Activated T-cell treated with anti-CD3 and anti-CD28 coated beads, Interleukin-2, amount 50 U/mL, for 48 hours (primary cell): ENCODE measurements around the gene KRT4.

Experiments used
- DNase-seq, 2 experiments: peaks; one replicate each; pipeline ENCODE4 v3.0.0-alpha.2; 2020

Gene KRT4

DNA sequence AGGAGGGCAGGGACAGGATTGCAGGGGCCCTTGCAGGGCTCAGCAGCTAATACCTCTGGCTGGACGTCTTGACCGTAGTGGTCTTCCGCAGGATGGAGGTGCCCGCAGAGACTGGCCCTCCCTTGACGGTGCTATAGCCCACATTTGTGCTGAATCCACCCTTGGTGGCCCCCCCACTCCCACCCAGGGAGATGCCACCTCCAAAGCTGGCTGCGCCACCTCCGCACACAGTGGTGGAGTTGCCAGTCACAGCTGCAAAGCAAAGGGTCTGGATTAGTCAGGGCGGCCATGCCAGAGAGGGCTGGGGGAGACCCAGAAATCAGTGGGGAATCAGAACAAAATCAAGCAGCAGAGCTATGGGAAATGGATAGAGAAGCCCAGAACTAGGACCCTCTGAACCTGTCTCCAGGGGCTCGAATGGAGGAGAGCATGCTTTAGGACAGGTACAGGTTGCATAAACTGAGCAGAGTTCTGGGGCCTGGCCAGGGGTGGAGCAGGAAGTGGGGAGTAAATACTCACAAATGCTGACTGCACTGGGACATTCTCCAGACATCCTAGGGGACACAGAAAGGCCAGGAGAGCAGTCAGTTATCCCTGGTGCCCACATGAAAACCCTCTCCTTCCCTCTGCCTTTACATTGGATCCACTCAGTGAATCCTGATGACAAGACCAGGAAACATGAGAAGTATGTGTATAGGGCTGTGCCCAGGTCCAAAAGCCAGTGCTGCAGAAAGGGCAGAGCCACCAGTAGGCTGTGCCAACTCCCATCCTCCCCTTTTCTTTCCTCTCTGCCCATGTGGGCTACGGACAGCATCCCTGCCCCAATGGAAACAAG is 8.1 kb upstream of the KRT4 start:
- no peak for DNase-seq

DNA sequence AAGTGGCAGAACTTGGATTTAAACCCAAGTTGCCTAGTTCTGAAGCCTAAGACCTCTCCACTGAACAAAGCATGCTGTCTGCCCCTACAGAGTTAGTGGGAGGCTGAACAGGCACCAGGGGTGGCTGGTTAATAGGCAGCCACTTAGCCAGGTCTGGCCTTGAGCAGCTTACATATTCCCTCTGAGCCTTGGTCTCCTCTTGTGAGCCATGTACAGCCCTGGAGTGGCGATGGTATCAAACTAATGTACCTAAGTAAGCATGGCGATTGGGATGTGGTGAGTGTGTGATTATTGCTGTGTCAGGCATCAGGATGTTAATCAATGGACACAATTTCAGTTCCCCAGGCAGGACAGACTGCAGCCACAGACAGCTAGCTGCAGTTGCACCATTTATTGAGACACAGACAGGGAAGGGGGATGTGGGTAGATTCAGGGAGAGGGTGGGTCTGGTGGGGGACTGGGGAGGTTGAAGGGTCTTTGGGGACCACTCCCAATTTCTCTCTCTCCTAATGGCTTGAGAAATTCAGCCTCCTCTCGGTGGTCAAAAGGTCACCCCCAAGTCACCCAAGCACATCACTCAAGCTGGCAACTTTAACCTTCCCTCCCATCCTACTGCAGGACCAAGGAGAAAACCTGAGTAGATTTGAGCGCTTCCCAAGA is 7.3 kb upstream of the KRT4 start:
- DNase-seq = no peak

DNA sequence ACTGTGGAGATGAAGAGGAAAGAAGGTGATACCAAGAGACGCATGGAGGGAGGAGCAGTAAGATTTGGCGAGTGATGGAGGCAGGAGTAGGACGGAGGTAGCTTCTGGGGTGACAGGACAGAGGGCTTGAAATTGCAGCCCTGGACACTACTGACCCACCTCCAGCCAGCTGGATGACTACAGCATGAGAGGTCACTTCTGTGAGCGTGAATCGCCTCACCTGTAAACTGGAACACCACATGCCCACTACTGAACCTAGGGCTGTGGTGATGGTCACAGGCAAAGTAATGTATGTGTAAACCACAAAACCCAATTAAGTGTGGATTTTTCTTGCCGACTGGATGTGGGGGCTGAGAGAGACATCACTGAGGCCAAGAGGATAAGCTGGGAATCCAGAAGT is 6.6 kb upstream of the KRT4 start:
- no peak for DNase-seq

DNA sequence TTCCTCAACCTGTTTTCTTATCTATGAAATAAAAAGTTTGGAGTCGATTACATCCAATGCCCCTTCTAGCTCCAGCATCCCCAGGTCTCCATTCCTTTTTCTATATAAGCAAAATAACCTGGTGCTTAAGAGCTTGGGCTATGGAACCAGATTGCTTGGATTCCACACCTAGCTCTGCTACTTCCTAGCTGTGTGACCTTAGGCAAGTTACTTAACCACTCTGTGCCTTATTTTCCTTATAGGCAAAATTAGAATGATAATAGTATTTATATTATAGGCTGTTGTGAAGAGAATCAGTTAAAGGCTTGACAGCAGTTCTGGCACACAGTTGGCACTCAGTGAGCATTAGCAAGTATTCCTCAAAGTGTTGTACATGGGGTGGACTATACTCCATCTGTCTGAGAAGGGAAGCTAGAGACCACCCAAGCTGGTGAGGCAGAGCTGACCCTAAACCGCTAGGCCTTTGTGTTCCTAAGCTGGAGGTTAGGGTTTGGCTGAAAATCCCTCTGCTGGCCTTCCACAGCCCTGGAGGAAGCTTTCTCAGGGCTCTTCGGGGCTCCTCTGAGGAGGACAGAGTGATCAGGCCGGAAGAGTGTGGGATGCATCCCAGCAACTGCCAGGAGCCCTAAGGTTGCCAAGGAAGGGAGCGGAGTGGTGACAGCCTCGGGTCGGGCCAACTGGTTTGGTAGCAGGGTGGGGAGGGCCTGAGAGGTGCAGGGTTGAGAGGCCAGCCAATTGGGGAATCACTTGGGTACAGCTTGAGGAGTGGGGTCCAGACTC is 6.0 kb upstream of the KRT4 start:
- DNase-seq = no peak

DNA sequence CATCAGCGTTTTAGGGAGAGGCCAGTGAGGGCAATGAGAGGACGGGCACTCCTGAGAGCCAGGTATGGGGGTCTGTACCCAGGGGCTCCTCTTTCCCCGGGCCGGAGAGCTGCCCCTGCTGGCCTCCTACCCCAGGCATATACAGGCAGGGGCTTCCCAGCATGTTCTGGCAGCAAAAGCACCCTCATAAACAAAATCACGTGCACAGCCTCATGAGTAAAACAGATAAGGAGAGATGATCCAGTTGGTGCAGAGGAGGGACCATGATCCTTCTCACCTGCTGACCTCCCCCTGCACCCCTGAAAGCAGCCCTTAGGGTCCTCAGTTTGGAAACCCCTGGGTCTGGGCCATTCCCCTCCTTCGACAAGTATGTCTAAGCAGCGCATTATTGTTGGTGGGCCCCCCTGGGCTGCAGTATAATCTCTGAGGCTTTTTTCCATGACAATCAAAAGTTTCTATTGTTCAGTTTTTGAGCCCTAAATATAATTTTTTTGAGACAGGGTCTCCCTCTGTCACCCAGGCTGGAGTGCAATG is 5.0 kb upstream of the KRT4 start:
- no peak for DNase-seq

DNA sequence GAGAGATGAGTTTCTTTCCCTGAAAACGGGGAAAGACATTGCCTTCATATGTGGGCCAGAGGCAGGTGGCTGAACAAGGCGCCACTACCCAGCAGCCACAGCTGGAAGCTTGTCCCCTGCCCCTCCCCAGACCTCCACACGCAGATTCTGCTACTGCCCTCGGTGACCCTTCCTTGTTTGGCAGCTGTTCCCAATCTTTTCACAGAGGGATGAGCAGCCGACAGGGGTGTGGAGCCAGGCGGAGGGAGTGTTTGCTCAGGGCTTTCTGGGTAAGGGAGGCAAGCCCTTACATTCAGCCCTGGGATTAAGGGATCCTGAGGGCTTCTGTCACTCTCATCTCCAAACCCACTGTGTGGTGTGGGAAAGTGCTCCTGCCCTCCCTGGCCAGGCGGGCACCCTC is 4.5 kb upstream of the KRT4 start:
- DNase-seq = no peak

DNA sequence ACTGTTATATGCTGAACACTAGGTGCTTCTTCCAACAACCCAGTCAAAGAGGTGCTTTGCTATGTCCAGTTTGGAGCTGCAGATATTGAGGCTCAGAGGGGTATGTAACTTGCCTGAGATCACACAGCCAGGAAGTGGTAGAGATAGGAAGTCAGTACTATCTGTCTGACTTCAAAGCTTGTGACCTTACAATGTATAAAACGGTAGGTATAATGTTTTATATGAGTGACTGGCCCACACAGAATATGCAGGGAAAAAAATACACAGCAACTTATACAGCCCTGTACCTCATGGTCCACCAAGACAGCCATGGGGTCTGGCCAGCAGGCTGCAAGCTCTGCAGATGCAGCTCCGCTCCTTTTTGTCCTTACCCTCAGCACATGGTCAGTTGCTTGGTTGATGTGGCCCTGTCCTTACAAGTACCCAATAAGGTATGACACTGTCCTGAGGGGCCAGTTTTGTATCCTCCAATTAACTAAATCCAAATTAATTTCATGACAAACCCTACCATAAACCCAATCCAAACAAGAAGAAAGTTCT is 3.9 kb upstream of the KRT4 start:
- DNase-seq = no peak

DNA sequence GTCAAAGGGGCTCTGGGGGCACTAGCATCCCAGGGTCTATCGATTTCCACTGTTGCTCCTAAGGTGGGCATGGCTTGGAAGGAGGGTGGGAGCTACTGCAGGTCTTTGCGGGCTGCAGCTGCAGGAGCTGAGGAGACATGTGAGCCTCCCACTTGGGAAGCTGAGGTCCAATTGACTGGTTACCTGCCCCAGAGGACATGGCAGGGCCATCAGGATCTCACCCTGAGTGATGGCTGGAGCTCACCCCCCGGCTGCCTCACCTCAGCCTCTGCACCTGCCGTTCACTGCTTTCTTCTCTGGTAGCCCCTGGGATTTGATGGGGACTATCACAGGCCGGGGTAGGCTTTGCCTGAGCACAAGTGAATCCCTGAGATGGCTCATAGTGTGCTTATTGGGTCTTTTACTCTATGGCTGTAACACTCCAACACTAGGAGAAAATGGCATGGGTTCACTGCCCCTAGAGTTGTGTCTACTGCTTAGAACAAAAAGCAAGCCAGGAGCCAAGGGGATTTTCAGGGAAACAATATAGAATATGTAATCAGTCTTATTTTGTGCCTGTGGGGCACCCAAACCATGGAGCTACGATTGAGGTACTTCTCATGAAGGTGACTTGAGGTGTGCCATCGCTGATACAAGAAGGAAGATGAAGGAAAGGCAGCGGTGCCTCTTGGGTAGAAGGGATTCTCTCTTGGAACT is 3.2 kb upstream of the KRT4 start:
- no peak for DNase-seq

DNA sequence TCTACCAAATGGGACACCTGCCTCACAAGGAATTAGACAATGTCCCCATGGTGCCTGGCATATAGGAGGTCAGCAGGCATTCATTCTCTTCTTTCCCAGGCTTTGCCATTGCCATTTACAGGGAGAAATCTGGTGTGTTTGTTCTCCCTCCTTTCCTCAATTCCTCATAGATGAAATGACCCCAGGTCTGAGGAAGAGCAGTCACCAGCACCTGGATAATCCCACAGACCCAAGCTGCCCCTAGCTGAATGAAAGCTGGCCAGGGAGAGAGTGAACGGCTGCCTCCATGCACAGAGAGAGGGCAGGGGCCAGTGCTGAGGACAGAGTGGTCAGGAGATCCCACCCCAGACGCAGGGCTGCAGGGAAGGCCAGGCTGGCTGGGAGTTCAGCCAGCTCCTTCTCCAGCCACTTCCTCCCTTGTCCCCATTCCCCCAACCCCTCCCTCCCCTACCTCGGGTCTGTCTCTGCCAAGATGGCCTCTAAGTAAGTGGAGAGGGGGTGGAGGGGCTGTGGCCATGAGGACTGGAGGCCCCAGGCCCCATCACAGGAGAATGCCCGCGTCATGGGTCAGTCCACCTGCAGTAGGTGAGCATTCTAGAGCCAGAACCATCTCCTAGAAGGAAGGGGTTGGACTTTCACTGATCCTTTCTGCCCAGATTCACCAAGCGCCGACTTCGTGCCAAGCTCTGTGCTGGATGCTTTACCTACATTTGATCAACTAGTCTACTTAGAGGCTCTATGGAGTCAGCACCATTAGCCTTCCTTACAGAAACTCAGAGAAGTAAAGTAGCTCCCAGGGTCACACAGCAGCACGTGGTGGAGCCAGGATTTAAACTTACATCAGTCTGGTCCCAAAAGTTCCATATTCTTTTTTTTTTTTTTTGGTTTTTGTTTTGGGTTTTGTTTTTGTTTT is 2.0 kb upstream of the KRT4 start:
- no peak for DNase-seq

DNA sequence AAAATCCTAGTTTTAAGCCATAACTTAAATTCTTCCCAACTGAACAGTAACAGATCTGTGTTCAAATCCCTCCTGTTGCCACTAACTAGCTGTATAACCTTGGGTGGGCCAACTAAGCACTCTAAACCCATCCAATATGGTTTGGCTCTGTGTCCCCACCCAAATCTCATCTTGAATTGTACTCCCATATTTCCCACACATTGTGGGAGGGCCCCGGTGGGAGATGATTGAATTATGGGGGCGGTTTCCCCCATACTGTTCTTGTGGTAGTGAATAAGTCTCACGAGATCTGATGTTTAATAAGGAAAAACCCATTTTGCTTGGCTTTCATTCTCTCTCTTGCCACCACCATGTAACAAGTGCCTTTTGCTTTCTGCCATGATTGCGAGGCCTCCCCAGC is 1.2 kb upstream of the KRT4 start:
- no peak for DNase-seq

DNA sequence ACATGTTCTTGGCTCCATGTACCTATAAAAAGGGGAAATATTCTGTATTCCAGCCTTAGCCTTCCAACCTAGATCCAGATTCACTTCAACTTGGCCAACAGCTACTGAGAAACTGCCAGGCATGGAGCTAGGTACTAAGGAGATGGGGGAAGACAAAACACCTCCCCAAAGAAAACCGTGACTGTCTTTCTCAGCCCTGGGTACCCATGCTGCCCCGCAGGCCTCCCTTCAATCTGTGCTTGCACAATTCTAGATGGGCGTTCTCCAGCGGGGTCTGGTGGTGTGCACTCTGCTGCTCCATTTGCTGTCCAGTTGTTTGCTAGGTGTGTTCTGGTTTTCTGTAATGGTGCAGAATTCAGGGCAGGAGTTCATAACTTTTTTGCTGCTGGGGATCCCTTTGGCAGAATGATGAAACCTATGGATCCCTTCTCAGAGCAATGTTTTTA is 817 bp upstream of the KRT4 start:
- DNase-seq = no peak

DNA sequence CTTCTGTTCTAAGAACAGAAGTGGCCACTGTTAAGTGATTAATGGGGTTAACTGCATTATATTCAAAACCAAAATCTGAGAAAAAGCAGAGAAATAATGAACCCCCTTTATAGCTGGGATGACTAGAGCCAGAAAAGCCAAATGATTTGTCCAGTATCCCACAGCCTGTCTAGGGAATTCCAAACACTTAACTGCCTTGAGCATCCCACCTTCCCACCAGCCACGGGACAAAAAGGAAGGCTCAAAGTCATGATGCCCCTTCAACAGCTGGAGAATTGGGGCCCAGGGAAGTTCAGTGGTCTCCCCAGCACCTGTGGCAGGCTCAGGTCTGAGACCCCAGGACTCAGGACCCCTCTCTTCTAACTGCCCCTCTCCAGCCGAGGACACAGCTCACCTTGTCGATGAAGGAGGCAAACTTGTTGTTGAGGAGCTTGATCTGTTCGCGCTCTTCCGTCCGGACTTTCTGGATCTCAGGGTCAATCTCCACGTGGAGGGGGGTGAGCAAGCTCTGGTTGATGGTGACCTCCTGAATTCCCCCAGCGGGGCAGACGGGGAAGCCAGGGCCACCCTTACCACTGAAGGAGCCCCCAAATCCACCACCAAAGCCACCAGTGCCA is 605 bp downstream of the KRT4 start:
- DNase-seq = no peak

DNA sequence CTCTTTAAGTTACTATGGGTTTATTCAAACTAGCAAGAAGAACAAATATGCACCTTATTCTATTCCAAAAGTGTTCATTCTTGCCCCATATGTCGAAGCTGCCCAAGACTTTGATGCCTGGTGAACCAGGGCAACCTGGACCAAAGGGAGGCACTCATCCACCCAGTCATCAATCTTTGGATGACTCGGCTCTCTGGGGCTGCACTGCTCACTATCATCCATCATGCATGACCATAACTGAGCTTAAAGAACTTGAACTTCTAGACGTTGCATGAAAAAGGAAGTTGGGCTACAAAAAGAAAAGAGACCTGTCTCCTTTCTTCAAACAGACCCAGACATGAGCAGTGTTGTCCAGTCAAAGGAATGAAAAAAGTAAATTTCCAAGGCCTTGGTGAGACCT is 1.2 kb downstream of the KRT4 start:
- DNase-seq = no peak

DNA sequence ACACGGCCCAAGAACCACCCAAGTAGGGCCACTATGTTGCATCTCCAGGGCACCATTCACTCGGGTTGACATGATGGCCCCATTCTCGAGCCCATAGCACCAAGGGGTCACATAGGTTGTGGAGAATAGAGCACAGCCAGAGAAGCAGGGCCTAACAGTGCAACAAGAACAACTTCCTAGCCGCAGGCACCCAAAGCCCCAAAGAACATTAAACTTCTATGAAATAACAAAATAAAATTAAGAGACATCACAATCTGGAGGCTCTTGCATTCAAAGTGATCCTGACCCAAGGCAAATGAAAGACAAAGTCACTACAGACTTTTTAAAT is 1.9 kb downstream of the KRT4 start:
- DNase-seq = no peak

DNA sequence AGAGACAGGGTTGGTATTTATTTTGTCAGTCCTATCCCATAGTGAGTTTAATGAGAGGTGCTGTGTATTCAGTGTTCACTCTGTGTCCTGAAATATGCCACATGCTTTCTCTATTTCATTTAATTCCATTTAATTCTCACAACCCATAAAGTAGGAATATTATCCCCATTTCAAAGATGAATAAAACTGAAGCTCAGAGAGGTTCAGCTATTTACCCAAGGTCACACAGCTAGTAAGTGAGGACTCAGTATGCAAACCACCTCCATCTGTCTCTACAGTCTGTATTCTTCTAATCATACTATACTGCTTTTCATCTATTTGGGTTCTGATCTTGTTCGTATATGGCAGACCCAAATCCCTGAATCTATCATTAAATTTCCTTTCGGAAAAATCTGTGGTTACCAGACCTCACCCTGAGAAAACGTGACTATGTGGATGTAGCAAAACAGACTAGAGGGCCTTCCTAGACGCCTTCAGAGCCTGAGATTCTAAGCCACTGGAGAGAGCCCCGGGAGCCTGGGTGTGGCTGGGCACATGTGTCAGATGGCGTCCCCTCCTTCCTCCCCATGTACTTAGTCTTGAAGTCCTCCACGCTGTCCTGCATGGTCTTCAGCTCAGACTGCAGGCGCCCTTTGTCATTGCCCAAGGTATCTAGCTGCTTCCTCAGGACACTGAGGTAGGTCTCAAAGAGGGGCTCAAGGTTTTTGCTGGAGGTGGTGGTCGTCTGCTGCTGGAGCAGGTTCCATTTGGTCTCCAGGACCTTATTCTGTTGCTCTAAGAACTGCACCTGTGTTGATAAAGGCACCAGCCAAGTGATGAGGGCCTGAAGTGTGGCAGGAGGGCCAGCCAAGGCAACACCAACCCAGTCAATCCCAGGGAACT is 2.5 kb downstream of the KRT4 start:
- no peak for DNase-seq

DNA sequence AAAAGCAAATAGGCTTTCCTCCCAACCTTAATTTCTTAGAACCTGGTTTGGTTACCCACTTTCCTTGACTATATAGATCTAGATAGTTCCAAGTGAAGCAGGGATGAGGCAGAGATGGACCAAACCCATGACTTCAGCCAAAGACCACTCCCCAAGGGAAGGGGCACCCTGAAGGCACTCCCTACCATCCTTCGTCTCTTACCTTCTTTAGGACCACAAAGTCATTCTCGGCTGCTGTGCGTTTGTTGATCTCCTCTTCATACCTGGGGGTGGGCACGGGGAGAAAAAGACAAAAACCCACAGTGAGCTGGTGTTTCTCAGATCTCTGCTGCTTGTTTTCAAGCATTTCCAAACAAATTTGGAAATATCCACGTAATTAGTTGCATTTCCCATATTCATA is 3.4 kb downstream of the KRT4 start:
- no peak for DNase-seq

DNA sequence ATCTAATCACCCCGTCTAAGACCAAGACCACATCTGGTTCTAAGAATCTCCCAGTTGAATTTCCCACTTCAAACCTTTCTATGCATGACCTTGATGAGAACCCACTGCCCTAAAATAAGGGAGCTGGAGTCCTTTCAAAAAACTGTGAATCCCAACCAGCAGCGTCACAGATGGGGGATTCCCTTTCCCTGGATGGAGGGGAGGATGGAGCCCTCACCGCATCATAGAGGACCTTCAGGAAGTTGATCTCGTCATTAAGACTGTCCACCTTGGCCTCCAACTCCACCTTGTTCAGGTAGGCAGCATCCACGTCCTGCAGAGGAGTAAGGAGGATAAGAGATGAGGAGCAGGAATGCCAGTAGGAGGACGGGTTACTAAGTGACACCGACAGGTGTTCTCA is 4.8 kb downstream of the KRT4 start:
- DNase-seq = no peak

DNA sequence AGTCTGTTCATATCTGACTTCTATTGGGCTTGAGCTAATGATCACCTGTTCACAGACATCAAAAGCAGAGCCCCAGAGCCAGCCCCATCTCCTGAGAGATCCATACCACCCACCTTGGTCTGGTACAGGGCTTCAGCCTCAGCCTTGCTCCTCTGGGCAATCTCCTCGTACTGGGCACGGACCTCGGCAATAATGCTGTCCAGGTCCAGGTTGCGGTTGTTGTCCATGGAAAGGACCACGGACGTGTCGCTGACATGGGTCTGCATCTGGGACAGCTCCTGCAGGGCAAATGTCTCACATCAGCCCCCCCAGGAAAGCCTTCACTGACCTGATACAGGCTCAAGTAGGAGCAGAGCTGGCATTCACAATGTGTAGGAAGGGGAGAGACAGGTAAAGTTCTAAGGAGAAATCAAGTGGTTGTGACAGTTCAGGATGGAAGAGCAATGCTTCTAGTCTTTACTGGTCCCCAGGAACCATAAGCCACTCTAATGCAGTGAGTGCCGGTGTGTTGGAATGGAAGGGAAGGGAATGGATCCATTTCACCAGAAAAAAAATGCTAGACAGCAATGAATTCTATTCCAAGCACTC is 5.2 kb downstream of the KRT4 start:
- no peak for DNase-seq

DNA sequence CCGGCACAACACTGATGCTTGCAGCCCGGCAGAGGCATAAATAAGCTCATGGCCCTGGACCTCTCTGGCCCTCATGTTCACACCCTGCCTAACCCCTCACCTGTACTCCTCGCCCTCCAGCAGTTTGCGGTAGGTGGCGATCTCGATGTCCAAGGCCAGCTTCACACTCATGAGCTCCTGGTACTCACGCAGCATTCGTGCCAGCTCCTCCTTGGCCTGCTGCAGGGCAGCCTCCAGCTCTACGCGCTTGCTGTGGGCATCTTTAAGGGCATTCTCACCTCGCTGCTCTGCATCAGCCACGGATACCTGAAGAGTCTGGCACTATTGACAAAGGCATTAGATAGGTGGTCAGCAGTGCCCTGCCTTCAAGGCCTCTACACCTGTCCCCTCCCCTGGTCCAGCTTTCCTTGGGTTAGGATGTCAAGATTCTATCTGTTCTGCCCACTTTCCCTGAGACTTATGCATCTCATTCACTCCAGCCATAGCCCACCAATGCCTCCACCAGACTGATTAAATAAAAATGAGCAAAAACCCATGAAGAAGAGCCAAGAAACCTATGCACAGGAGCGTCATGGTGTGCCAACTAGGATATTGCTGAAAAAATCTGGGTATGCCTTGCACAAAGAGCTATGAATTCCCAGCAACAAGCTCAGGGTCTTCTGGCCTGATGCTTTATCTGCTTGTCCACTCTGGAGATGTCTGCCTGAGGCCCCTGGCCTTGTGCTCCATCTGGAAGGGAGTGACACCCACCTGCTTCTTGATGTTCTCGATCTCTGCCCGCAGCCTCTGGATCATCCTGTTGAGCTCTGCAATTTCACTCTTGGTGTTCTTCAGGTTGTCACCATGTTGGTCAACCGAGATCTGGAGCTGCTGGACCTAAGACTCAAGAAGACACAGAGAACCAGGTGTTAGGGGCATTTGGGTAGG is 6.1 kb downstream of the KRT4 start:
- no peak for DNase-seq
